Neutrophil (primary cell): Measurements from ENCODE around the gene FKBP5.
A peak's percentile ranks its signal among the peaks of the same experiment; 100 is the strongest.

ENCODE experiments used
- H3K27ac ChIP-seq: fragments of 200-600 bp; sonication (generic); 2 replicates; pipeline ENCODE4 v1.5.1; 2016; ENCODE audit warnings: mild to moderate bottlenecking, moderate library complexity
- H3K27me3 ChIP-seq: fragments of 200-600 bp; sonication (generic); 2 replicates; pipeline ENCODE4 v1.6.0; 2016; ENCODE audit warnings: mild to moderate bottlenecking
- H3K36me3 ChIP-seq: fragments of 200-600 bp; sonication (generic); 2 replicates; pipeline ENCODE4 v1.5.1; 2017
- H3K4me1 ChIP-seq, 2 experiments: fragments of 200-600 bp in 1 of 2; sonication (generic) in 1 of 2; 1 replicate in 1 of 2; 2 replicates in 1 of 2; pipeline versions ENCODE4 v1.5.1 to v1.6.1; 2013 to 2016; ENCODE audit warnings: low read depth in 1 of 2, low read length in 1 of 2, mild to moderate bottlenecking in 1 of 2, moderate library complexity in 1 of 2; ENCODE audit not compliant: control insufficient read depth in 1 of 2, insufficient read depth in 1 of 2
- H3K4me3 ChIP-seq, 2 experiments: fragments of 200-600 bp in 1 of 2; sonication (generic) in 1 of 2; 1 replicate in 1 of 2; 2 replicates in 1 of 2; pipeline ENCODE4 v1.5.1; 2013 to 2016; ENCODE audit warnings: low read depth in 1 of 2, low read length in 1 of 2, mild to moderate bottlenecking in 1 of 2, moderate library complexity in 1 of 2
- H3K9me3 ChIP-seq: fragments of 200-600 bp; sonication (generic); 2 replicates; pipeline ENCODE4 v1.5.1; 2016
- CTCF ChIP-seq: fragments of 200-600 bp; sonication (generic); IDR thresholded peaks from 2 replicates; pipeline ENCODE4 v1.5.1; 2016; ENCODE audit warnings: antibody characterized with exemption

Gene FKBP5

GRCh38 chr6:35733633-35734032, 44.9 kb upstream of the FKBP5 start:
- Histone ChIP-seq H3K4me1 (peaks cover 73 to 76% of the 10 kb centered on the region in 2 experiments), H3K27ac (peak overlapping the region; percentile 95), H3K9me3 (no peaks in the 10 kb centered on the region), H3K4me3 (no peak overlapping the region), H3K27me3 (no peaks in the 10 kb centered on the region), H3K36me3 (no peaks in the 10 kb centered on the region)
- TF ChIP-seq CTCF = no peak

- no peaks in the 10 kb centered on the region for H3K9me3 ChIP-seq
- peak overlapping the region; percentile 95 for H3K27ac ChIP-seq
- peaks cover 79 to 81% of the 10 kb centered on the region in 2 experiments for H3K4me1 ChIP-seq
- TF ChIP-seq CTCF = peak; percentile 6
- peak overlapping the region; percentile 77 to 93 for H3K4me3 ChIP-seq
- no peaks in the 10 kb centered on the region for H3K27me3 ChIP-seq
- H3K36me3 ChIP-seq = no peaks in the 10 kb centered on the region
Measured at GRCh38 chr6:35731736-35732532, 43.2 kb upstream of the FKBP5 start.

DNA sequence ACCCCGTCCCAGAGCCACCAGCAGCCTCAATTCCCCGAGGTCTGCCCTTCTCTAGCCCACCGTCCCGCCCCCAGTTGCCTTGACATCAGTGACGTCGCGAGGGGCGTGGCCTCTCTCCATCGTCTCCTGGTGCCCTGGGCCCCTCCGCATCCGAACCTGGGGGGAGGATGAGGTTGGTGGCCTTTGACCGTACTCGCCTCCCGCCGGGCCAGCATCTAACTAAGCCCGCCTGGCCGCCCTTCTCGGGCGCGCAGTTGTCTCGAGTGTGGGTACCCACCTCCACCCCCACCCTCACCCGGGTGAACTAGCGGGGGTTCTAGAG, 42.7 kb upstream of the FKBP5 start:
- TF ChIP-seq CTCF = no peak
- Histone ChIP-seq H3K36me3 (no peaks in the 10 kb centered on the region), H3K27me3 (no peaks in the 10 kb centered on the region), H3K9me3 (no peaks in the 10 kb centered on the region), H3K27ac (peak overlapping the region; percentile 95), H3K4me3 (peak overlapping the region; percentile 77 to 93), H3K4me1 (peaks cover 79 to 81% of the 10 kb centered on the region in 2 experiments)

GRCh38 chr6:35730745-35731413, 42.2 kb upstream of the FKBP5 start:
- Histone ChIP-seq H3K27ac (peak overlapping the region; percentile 95), H3K4me3 (peak overlapping the region; percentile 77 to 93), H3K36me3 (no peaks in the 10 kb centered on the region), H3K9me3 (no peaks in the 10 kb centered on the region), H3K4me1 (peaks cover 79 to 81% of the 10 kb centered on the region in 2 experiments), H3K27me3 (no peaks in the 10 kb centered on the region)
- no peak for TF ChIP-seq CTCF

DNA sequence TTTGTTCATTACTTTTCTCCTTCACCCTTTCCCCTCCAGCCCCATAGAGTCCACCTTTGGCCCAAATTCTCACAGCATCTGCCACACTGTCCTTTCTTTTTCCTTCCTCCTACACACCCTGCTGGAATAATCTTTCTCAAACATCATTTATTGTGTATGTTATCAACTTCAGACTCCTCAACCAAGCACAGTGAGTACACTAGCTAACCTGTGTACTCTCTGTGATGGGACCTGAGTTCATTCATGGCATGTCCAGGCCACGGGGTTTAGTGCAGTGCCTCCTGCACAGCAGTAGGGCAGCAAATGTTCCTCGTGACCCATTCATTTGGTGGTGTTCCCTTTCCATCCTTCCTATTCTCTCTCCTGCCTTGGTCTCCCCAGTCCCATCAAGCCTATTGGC, 41.0 kb upstream of the FKBP5 start:
- no peak for TF ChIP-seq CTCF
- Histone ChIP-seq H3K9me3 (no peaks in the 10 kb centered on the region), H3K4me3 (peak overlapping the region; percentile 38 to 93), H3K4me1 (peaks cover 86 to 88% of the 10 kb centered on the region in 2 experiments), H3K36me3 (no peaks in the 10 kb centered on the region), H3K27ac (peak overlapping the region; percentile 95), H3K27me3 (no peaks in the 10 kb centered on the region)
